VCaP (cell line): ENCODE results near the gene PTPN3.
A peak's percentile ranks its signal among the peaks of the same experiment; 100 is the strongest.

ENCODE experiments used
- H3K27ac ChIP-seq: fragments of 450-650 bp; 2 replicates; pipeline ENCODE4 v1.5.1; 2017
- TF ChIP-seq, protein P1 (sequence below): fragments of 450-650 bp; conservative IDR thresholded peaks from 2 replicates; pipeline ENCODE4 v1.5.1; 2017; ENCODE audit warnings: mild to moderate bottlenecking, moderate library complexity

The PTPN3 gene

DNA sequence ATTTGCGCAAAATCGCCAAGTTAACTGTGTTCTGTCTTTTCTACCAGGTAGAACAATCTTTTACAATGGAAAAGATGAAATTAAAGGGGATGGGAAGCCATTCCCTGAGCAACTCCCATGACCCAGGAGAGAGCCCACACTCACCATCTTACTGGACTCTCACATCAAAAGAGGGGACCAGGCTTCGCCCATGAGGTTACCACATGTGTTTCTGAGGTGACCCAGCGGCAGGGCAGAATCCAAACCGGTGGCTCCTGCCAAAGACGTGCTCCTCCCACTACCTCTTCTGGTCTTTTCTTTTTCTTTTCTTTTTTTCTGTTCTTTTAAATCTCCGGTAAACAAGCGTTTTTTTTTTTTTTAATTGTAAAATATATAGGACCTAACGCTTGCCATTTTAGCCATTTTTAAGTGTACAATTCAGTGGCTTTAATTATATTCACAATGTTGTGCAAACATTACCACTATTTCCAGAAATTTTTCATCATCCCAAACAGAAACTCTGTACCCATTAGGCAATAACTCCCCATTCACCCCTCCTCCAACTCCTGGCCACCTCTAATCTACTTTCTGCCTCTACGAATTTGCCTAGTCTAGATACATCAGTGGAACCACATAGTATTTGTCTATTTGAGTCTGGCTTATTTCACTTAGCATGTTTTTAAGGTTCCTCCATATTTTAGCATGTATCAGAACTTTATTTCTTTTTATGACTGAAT, 19.3 kb downstream of the PTPN3 start:
- TF ChIP-seq, protein P1, sequence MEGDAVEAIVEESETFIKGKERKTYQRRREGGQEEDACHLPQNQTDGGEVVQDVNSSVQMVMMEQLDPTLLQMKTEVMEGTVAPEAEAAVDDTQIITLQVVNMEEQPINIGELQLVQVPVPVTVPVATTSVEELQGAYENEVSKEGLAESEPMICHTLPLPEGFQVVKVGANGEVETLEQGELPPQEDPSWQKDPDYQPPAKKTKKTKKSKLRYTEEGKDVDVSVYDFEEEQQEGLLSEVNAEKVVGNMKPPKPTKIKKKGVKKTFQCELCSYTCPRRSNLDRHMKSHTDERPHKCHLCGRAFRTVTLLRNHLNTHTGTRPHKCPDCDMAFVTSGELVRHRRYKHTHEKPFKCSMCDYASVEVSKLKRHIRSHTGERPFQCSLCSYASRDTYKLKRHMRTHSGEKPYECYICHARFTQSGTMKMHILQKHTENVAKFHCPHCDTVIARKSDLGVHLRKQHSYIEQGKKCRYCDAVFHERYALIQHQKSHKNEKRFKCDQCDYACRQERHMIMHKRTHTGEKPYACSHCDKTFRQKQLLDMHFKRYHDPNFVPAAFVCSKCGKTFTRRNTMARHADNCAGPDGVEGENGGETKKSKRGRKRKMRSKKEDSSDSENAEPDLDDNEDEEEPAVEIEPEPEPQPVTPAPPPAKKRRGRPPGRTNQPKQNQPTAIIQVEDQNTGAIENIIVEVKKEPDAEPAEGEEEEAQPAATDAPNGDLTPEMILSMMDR: no peak
- H3K27ac ChIP-seq: peak overlapping the region; percentile 99

DNA sequence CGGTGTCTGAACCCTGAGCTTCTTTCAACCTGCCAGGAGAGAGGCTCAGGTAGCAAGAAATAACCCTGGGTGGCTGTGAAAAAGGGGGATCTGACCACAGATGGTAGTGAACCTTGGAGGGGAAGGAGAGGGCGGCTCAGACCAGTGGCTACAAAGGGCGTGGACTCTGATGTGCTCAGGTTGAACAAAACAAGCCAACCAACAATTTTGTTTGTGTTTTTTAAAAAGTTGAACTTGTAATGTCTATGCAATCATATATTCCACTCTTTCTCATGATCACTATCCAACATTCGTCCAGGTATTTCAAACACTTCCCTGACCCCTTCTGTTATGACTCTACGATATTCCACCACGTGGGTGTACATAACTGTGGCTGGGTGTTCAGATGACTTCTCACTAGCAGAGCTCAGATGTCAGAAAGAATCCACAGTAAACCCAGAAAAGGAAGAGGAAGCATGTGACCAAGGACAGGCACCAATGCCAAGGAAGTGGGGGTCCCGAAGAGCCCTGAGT, 20.0 kb downstream of the PTPN3 start:
- TF ChIP-seq, protein P1: no peak
- peak overlapping the region; percentile 99 for H3K27ac ChIP-seq

DNA sequence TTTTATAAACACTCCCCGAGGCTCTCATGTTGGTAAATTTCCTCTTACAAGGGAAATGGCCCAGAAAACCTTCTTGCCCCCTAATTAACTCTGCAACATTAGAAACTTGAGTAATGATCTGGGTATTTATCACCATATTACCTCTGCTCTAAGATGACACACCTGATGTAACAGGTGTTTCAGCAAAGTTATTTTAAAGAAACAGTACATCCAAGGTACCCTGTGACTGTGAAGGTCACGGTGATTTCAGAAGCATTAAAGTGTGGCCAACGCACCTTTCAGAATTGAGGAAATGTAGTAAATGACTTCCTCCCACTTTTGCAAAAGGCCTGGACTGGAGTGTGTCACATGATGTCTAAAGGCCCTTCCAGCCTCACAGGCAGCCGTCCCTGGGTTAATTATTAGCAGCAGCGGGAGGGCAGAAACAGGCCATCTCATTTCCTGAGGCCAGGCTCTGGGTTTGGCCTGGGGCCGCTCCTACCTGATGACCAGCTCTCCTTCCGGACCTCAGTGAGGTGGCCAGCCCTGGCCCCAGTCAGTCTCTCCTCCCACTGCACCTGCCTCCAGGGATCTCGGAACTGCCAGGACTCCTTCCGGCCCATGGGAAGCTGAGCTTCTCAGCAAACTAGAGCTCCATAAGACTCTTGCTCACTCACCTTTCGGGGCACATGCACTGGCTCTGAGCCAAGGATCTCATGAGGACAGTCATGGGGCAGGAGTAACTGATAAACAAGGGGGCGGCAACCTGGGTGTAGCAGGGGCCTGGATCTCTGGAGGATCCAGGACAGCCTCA, 20.7 kb downstream of the PTPN3 start:
- peak overlapping the region; percentile 99 for H3K27ac ChIP-seq
- TF ChIP-seq, protein P1: no peak

DNA sequence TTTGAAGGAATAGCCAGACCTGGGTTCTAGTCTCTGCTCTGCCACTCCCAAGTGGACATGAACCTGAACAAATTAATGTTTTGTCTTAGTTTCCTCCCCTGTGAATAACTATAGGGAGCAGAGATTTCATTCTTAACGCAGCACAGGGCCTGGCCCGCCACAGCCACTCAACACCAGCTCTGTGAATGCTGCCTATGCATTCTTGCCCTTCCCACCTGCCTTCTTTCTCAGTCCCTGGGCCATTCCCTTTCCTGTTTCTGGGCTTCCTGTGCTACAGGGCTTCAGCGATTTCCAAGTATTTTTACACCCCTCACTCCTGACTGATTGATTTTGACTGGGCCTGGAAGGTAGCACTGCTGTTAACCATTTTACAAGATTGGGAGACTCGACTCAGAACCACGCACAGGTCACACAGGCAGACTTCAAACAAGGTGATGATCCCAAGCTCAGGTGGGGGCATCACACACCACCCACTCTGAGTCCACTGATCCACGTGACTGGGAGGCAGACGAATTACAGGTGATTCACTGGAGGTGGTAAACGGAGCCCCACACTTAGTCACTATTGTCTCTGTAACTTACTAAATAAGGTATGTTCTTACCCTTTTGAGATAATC, 21.4 kb downstream of the PTPN3 start:
- H3K27ac ChIP-seq: peak overlapping the region; percentile 99
- TF ChIP-seq, protein P1: no peak

DNA sequence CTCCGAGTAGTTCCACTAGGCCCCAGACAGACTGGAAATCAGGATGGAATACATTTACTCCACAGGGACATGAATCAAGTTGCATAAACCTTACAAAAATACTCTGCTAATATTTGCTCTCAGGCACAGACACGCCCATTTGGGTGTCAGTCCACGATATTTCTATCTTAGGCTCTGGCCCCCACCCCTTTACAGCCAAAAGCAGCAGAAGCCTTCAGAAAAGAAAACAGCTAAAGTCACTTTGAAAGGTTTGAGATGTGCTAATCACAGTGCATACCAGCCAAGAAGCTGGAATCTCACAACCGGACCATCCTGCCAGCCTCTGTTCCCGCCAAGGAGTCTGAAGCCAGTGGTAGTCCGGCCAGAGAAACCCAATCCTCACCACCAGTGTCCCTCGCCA, 22.6 kb downstream of the PTPN3 start:
- TF ChIP-seq, protein P1: no peak
- H3K27ac ChIP-seq: peak overlapping the region; percentile 99

DNA sequence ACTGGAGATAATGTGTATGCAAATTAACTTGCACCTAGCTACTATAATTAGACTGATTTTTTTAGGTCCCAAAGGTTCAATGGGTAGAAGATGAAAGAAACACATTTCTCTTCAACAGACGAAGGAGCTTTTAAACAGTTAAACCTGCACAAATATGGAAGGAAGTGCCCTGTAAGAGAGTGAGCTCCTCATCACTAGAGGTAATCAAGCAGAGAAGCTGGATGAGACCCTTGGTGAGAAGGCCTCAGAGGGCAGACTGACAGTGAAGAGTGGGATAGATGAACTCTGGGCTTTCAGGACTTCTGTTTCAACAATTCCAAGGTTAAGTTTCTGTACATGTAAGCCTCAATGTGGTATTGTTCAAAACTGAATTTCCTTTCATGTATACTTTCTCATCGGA, 23.2 kb downstream of the PTPN3 start:
- H3K27ac ChIP-seq: peak overlapping the region; percentile 99
- TF ChIP-seq, protein P1: no peak

DNA sequence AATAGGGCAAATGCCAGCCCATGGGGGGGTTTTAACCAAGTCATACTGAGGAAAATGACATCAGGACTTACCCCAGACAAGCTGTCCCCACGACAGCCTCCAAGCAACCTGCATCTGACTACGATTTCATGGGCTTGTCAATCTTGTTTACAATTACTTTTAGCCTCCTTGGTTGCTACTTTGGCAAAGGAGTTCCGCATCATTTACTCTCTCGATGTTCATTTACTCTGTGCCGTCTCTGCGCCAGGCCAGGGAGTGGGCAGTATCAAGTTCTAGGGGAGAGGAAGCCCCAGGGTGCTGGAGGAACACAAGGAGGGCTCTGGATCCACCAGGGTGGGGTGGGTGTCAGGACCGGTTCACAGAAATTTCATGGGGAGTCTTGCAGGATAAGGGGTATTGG, 23.9 kb downstream of the PTPN3 start:
- H3K27ac ChIP-seq: peak overlapping the region; percentile 99
- TF ChIP-seq, protein P1: no peak
